ENCODE measurements around the gene KCTD19.

KCTD19 gene

DNA sequence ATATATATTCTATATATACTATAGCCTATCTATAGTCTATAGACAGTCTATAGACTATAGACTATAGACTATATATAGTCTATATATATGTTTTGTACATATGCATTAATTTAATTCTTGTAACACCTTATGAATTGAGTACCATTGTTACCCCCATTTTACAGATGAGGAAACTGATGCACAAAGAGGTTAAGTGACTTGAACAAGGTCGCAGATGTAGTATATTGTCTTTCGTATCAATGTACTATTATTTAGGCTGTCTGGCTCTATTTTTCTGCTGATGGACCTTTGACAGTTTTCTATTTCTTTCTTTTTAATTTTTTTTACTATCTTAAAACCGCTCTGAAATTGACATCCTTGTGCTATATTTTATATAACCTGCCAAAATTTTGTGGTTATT, 14.7 kb upstream of the KCTD19 start:
- ATAC-seq = no peak
- H3K4me3 Mint-ChIP-seq = no peak overlapping the region
- no peaks in the 10 kb centered on the region for H3K27me3 Mint-ChIP-seq

DNA sequence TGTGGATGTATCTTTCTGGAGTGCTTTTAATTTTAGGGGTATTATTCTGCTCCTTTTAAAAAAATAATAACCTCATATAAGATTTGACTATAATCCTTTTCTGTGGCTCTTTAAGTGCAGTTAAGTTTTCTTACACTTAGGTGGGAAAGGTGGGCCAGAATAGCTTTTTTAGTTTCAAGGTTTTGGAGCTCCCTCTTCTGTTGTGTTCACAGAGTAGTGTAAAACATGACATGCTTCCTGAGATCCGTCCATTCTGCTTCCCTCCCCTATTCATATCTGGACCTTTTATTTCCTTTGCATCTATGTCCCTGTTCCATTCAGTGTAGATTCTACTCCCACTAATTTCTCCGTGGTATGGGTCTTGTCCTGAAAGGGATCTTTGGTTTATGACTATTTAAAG, 12.9 kb upstream of the KCTD19 start:
- H3K4me3 Mint-ChIP-seq = no peak overlapping the region
- ATAC-seq = no peak
- H3K9me3 Mint-ChIP-seq = peaks cover 3% of the 10 kb centered on the region
- H3K36me3 Mint-ChIP-seq = no peaks in the 10 kb centered on the region
- no peaks in the 10 kb centered on the region for H3K27me3 Mint-ChIP-seq
- H3K4me1 Mint-ChIP-seq = no peaks in the 10 kb centered on the region
- no peak overlapping the region for H3K27ac Mint-ChIP-seq

More for the DNA sequence above, 14.7 kb upstream of the KCTD19 start:
- no peak overlapping the region for H3K27ac Mint-ChIP-seq
- H3K9me3 Mint-ChIP-seq = no peaks in the 10 kb centered on the region
- H3K36me3 Mint-ChIP-seq = no peaks in the 10 kb centered on the region
- no peaks in the 10 kb centered on the region for H3K4me1 Mint-ChIP-seq

DNA sequence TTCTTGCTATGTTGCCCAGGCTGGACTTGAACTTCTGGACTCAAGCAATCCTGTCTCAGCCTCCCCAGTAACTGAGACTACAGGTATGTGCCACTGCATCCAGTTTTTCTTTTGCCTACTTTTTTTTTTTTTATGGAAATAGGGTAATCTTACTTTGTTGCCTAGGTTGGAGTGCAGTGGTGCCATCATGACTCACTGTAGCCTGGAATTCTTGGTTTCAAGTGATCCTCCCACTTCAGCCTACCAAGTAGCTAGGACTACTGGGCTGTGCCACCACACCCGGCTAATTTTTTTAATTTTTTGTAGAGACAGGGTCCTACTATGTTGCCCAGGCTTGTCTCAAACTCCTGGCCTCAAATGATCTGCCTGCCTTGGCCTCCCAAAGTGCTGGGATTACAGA, 10.1 kb upstream of the KCTD19 start:
- H3K27ac Mint-ChIP-seq = no peak overlapping the region
- H3K36me3 Mint-ChIP-seq = no peaks in the 10 kb centered on the region
- no peaks in the 10 kb centered on the region for H3K4me1 Mint-ChIP-seq
- ATAC-seq = no peak
- H3K9me3 Mint-ChIP-seq = peaks cover 3% of the 10 kb centered on the region
- no peak overlapping the region for H3K4me3 Mint-ChIP-seq
- no peaks in the 10 kb centered on the region for H3K27me3 Mint-ChIP-seq

DNA sequence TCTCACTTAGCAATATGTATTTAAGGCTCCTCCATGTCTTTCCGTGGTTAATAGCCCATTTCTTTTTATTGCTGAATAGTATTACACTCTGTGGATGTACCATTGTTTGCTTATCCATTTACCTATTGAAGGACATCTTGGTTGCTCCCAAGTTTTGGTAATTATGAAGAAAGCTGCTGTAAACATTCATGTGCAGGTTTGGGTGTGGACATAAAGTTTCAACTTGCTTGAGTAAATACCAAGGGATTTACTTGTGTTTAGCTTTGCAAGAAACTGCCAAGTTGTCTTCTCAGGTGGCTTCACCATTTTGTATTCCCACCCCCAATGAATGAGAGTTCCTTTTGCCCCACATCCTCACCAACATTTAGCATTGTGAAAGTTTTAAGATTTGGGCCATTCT, 9.6 kb upstream of the KCTD19 start:
- Mint-ChIP-seq H3K27ac (no peak overlapping the region), H3K9me3 (peaks cover 3% of the 10 kb centered on the region), H3K36me3 (no peaks in the 10 kb centered on the region), H3K4me1 (no peaks in the 10 kb centered on the region), H3K4me3 (no peak overlapping the region), H3K27me3 (no peaks in the 10 kb centered on the region)
- no peak for ATAC-seq

DNA sequence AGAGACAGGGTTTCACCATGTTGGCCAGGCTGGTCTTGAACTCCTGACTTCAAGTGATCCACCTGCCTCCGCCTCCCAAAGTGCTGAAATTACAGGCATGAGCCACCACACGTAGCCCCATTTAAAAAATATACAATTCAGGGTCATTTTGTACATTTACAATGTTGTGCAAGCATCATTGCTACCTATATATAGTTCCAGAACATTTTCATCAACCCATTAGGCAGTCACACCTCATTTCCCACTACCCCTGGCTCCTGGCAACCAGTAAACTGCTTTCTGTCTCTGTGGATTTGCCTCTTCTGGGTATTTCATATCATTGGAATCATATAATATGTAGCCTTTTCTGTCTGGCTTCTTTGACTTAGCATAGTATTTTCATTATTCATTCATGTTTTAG, 6.8 kb upstream of the KCTD19 start:
- Mint-ChIP-seq H3K27ac (no peak overlapping the region), H3K9me3 (peaks cover 6% of the 10 kb centered on the region), H3K4me1 (no peaks in the 10 kb centered on the region), H3K27me3 (no peaks in the 10 kb centered on the region), H3K36me3 (no peaks in the 10 kb centered on the region), H3K4me3 (no peak overlapping the region)
- no peak for ATAC-seq

DNA sequence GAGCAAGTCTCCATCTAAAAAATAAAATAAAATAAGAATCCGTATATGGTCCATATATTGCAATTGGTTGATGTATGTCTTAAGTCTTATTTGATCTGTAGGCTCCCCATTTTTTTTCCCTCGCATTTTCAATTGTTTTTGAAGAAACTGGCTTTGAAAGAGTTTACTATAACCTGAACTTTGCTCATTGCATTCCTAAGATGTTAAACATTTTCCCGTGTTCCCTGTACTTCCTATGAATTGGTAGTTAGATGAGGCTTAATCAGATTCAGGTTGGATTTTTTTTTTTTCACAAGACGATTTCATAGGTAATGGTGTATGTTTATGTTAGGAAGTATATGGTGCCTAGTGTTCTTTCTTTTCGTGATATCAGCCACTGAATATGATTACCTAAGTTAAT, 3.4 kb upstream of the KCTD19 start:
- Mint-ChIP-seq H3K36me3 (no peaks in the 10 kb centered on the region), H3K4me1 (peaks cover 29% of the 10 kb centered on the region), H3K4me3 (no peak overlapping the region), H3K9me3 (peaks cover 6% of the 10 kb centered on the region), H3K27ac (no peak overlapping the region), H3K27me3 (peaks cover 12% of the 10 kb centered on the region)
- no peak for ATAC-seq

DNA sequence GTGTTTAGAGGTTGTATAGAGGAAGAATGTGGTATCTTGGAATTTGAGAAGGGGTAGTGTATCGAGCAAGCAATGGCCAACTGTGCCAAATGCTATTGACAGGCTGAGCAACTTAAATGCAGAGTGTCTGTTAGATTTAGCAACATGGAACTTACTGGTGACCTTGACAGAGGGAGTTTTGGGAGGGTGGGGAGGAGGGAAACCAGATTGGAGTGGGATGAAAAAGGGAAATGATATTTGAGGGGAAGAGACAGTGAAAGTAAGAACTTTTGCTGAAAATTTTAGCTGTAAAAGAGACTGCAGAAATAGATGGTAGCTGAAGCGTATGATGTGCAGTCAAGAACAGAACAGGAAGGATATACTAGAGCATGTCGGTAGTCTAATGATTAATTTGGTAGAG, 1.2 kb upstream of the KCTD19 start:
- Mint-ChIP-seq H3K4me1 (peaks cover 37% of the 10 kb centered on the region), H3K27ac (no peak overlapping the region), H3K27me3 (peaks cover 12% of the 10 kb centered on the region), H3K9me3 (peaks cover 3% of the 10 kb centered on the region), H3K4me3 (no peak overlapping the region), H3K36me3 (no peaks in the 10 kb centered on the region)
- ATAC-seq = no peak

DNA sequence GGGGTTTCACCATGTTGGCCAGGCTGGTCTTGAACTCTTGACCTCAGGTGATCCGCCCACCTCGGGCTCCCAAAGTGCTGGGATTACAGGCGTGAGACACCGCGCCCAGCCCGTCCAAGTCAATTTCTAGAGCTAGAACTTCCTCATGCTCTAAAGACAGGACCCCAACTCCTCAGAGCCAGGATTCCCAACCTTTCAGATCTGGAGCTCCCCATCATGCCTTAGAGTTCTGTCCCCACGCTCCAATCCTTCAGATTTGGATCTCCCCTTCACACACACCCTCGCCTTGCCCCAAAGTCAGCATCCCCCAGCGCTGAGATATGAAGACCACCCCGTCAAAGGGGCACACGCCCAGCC, 448 bp downstream of the KCTD19 start:
- H3K27me3 Mint-ChIP-seq = peaks cover 12% of the 10 kb centered on the region

DNA sequence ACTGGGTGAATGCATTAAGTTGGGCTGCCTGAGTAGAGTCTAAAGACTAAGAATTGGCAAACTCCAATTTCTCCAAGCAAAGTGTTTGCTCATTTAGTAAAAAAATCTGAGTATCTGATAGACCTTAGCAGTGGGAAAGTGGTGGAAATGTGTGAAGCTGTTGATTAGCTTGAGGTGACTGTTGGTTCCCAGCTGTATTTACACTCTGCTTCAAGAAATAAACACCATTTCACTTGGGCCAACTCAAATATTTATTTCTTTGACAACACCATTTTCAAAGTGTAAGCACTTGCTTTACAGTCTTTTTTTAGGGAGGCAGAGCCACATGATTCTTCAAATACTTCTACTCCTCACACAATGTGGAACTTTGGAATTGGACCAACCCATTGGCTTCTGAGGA, 8.7 kb downstream of the KCTD19 start:
- Mint-ChIP-seq H3K27me3 (peaks cover 15% of the 10 kb centered on the region), H3K4me3 (no peak overlapping the region), H3K9me3 (no peaks in the 10 kb centered on the region), H3K4me1 (no peaks in the 10 kb centered on the region), H3K27ac (no peak overlapping the region), H3K36me3 (no peaks in the 10 kb centered on the region)
- no peak for ATAC-seq

More for the DNA sequence above, 448 bp downstream of the KCTD19 start:
- Mint-ChIP-seq H3K4me3 (peak overlapping the region; percentile 72), H3K9me3 (peaks cover 3% of the 10 kb centered on the region), H3K4me1 (peaks cover 37% of the 10 kb centered on the region), H3K27ac (peak overlapping the region; percentile 65), H3K36me3 (no peaks in the 10 kb centered on the region)
- no peak for ATAC-seq

DNA sequence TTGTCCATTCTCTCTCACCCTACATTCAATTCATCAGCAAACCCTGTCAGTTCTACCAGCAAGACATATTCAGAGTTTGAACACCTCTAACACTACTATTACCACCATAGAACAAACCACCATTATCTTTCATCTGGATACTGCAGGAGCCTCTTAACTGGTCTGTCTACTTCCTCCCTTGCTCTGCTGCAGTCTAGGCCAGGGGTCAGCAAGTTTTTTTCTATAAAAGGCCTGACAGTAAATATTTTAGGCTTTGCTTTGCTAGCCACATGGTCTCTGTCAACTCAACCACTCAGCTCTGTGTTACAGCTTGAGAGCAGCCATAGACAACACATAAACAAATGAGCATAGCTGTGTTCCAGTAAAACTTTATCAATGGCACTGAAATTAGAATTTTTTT, 13.8 kb downstream of the KCTD19 start:
- ATAC-seq = no peak
- H3K36me3 Mint-ChIP-seq = no peaks in the 10 kb centered on the region
- H3K27ac Mint-ChIP-seq = peak overlapping the region; percentile 3
- H3K9me3 Mint-ChIP-seq = no peaks in the 10 kb centered on the region
- no peak overlapping the region for H3K4me3 Mint-ChIP-seq
- no peaks in the 10 kb centered on the region for H3K27me3 Mint-ChIP-seq
- peaks cover 14% of the 10 kb centered on the region for H3K4me1 Mint-ChIP-seq

DNA sequence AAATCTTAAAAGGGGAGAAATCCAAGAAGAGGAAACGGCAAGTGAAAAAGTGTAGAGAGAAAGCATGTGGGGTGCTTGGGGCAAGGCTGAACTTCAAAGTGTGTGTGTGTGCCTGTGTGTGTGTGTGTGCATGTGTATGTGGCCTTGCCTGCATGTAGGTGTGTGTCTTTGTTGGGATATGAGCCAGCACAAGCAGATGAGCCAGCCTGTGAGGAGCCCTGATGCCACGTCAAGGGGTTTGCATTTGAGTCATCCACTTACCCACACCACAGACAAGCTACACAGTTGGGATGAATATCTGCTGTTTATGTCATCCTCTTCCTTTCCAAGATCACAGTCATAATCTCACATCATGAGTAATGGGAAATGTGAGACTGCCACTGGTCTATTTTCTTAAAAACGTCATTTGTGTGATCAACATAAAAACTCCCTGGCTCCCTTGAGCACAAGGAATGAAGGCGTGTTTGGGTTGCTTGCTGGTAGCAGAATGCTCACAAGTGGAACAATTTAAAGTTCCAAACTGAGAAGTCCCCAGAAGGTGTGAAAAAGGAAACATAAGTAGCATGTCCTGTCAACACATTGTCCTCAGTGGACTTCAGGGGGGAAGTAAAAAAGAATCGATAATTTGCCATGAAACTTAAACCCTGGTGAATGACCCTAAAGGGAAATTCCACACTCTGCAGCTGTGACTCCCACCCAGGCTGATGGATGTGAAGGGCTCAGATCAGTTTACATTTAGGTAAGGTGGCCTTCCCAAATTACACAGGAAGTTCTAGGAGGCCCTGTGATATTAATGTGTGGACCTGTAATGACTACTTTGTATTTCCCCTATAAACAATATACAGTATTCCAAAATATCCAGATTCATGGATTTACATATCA, 14.7 kb downstream of the KCTD19 start:
- peak; percentile 93 for ATAC-seq
- Mint-ChIP-seq H3K4me3 (no peak overlapping the region), H3K27me3 (no peaks in the 10 kb centered on the region), H3K36me3 (no peaks in the 10 kb centered on the region), H3K4me1 (peaks cover 14% of the 10 kb centered on the region), H3K27ac (peak overlapping the region; percentile 3), H3K9me3 (no peaks in the 10 kb centered on the region)

DNA sequence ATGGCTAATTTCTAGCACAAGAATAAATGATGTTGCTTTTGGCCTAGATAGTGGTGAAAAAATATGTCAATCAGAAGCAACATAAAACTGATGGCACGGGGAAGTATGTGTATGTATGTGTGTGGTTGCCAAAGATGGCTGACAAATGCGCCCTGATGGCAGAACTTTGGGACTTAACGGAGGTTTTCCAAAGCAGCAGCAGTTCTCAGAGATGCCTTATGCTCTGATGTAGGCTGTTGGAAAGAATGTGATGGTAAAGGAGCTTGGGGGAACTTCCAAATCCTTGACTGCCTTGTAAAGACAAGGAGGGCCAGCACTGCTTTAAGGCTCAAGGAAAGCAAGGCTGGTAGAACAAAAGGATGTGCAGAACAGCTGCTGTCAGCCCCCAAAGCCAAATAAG, 16.0 kb downstream of the KCTD19 start:
- H3K27me3 Mint-ChIP-seq = no peaks in the 10 kb centered on the region
- no peaks in the 10 kb centered on the region for H3K9me3 Mint-ChIP-seq
- H3K36me3 Mint-ChIP-seq = no peaks in the 10 kb centered on the region
- no peak overlapping the region for H3K4me3 Mint-ChIP-seq
- peaks cover 14% of the 10 kb centered on the region for H3K4me1 Mint-ChIP-seq
- ATAC-seq = no peak
- no peak overlapping the region for H3K27ac Mint-ChIP-seq

DNA sequence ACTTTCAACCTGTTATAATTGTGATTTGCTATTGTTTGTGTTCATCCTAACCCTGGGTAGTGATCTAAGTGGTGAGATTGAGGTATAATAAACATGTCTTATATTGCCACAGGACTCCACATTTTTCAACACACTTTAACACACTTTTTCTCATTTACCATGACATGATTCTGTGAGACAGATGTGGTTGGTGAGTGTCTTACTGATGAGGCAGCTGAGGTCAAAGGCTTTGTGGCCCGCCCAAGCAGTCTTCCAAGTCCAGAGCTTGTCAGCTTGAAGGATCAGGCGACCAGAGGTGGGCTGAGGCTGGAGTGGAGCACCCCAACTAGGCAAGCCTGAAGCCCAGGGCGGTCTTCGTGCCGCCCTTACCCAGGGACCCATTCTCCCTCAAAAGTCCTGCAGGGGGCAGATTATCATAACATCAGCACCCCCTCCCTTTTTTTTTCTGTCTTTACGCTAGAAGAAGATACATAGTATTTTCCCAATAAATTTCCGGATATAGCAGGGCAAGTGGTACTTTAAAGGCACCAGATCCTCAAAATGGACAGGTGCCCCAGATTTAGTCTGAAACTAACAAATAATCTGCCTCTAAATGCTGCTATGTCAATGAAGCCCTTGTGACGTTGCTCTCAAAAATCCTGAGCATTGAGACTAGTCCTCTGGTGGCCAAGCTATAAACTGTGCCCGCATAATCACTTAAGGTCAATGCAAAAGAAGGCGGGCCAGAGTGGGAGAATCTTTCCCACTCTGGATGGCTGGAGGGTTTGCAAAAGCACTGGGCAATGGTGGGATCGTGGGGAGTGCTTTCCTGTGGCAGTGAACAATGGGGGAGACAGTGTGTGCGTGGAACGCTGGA, 21.1 kb downstream of the KCTD19 start:
- Mint-ChIP-seq H3K27me3 (peaks cover 8% of the 10 kb centered on the region), H3K4me1 (peaks cover 8% of the 10 kb centered on the region), H3K36me3 (no peaks in the 10 kb centered on the region), H3K4me3 (no peak overlapping the region), H3K9me3 (no peaks in the 10 kb centered on the region), H3K27ac (no peak overlapping the region)
- ATAC-seq = no peak

DNA sequence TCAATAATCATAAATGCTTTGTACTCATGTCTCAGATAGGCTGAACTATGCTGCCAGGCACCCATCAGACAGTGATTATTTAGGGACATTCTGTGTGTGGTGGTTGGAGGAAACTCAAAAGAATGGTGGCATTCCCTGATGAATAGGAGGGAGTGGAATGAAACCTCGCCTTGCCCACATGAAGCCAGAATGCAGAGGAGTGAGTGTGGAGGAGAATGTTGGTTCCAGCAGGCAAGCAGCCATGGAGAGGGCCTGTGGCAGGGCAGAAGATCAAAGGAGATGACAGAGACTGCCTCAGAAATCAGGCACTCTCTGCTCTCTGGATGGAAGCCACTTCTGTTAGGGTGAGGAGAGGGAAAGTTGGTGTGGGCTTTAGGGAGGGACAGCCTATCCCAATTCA, 22.5 kb downstream of the KCTD19 start:
- no peak for ATAC-seq
- peaks cover 8% of the 10 kb centered on the region for H3K4me1 Mint-ChIP-seq
- no peak overlapping the region for H3K4me3 Mint-ChIP-seq
- H3K36me3 Mint-ChIP-seq = no peaks in the 10 kb centered on the region
- H3K9me3 Mint-ChIP-seq = no peaks in the 10 kb centered on the region
- no peak overlapping the region for H3K27ac Mint-ChIP-seq
- H3K27me3 Mint-ChIP-seq = peaks cover 8% of the 10 kb centered on the region

DNA sequence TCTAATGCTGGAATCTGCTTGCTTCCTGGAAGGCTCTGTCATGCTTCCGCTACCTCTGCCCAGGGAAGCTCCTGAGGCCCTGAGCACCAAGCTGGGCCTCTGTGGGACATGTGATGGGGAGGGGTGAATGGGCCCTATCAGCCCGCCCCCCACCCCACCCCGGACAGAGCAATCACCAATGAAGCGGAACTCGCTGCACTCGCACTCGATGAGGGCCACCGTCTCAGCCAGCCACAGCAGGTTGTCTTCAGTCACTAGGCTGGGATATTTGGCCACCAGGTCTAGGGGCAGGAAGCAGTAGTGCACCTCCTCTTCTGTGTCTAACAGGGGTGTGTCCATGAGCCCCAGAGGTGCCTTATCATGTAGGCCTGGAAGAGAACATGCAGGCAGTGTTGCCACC, 23.6 kb downstream of the KCTD19 start:
- no peak overlapping the region for H3K4me3 Mint-ChIP-seq
- H3K27ac Mint-ChIP-seq = no peak overlapping the region
- no peaks in the 10 kb centered on the region for H3K36me3 Mint-ChIP-seq
- H3K9me3 Mint-ChIP-seq = no peaks in the 10 kb centered on the region
- no peak for ATAC-seq
- H3K27me3 Mint-ChIP-seq = peaks cover 8% of the 10 kb centered on the region
- peaks cover under 1% of the 10 kb centered on the region for H3K4me1 Mint-ChIP-seq

DNA sequence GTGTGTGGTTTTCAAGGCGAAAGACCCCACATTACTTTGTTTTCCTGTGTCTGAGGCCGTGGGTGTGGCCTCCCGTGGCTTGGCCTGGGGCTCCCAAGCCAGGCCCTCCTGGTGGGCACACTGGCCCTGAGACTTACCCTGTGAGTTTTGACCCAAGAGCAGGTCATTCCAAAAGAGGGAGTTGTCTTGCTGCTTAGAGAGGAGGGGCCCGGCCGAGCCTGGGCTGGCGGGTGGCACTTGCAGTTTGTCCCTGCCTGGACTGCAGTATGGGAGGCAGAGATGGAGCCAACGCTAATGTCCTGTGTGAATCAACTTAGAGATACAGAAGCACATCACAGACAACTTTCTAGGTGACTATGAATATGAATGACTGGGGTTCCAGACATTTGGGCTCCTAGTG, 24.5 kb downstream of the KCTD19 start:
- no peaks in the 10 kb centered on the region for H3K4me1 Mint-ChIP-seq
- peaks cover 8% of the 10 kb centered on the region for H3K27me3 Mint-ChIP-seq
- no peak overlapping the region for H3K27ac Mint-ChIP-seq
- H3K4me3 Mint-ChIP-seq = no peak overlapping the region
- no peak for ATAC-seq
- no peaks in the 10 kb centered on the region for H3K9me3 Mint-ChIP-seq
- H3K36me3 Mint-ChIP-seq = no peaks in the 10 kb centered on the region

Measured in stimulated activated memory B cell treated with anti-CD40 and anti-IgM and Interleukin-4, amounts not matched to agents 10 μg/mL and 1 μg/mL and 100 μg/mL, for 72 hours (primary cell).